GM18511 (cell line): Measurements from ENCODE around the gene ZNF526.

Source experiments
- ATAC-seq: cut with Tn5 transposase; IDR thresholded peaks from one replicate; pipeline ENCODE4 v1.9.1; 2021; ENCODE audit warnings: mild to moderate bottlenecking, moderate library complexity; ENCODE audit not compliant: unreplicated experiment

Gene ZNF526

GRCh38 chr19:42246143-42246921, 26.2 kb downstream of the ZNF526 start:
- no peak for ATAC-seq

GRCh38 chr19:42246922-42247639, 27.0 kb downstream of the ZNF526 start:
- no peak for ATAC-seq

- ATAC-seq: no peak
These were observed 27.6 kb downstream of the ZNF526 start for GRCh38 chr19:42247640-42248199.

GRCh38 chr19:42248270-42249148, 28.4 kb downstream of the ZNF526 start:
- ATAC-seq: no peak

GRCh38 chr19:42249149-42249750, 29.1 kb downstream of the ZNF526 start:
- ATAC-seq: no peak

- ATAC-seq: no peak
These were observed 29.7 kb downstream of the ZNF526 start for GRCh38 chr19:42249769-42250168.

- no peak for ATAC-seq
These were observed 30.1 kb downstream of the ZNF526 start for GRCh38 chr19:42250183-42250665.

- ATAC-seq: no peak
These were observed 30.8 kb downstream of the ZNF526 start for GRCh38 chr19:42250666-42251531.

GRCh38 chr19:42251572-42252358, 31.7 kb downstream of the ZNF526 start:
- no peak for ATAC-seq

- no peak for ATAC-seq
These were observed 32.5 kb downstream of the ZNF526 start for GRCh38 chr19:42252365-42253244.

- peak; percentile 27 for ATAC-seq
These were observed 33.4 kb downstream of the ZNF526 start for GRCh38 chr19:42253245-42254088.

- ATAC-seq: peak; percentile 33
These were observed 34.2 kb downstream of the ZNF526 start for GRCh38 chr19:42254089-42254849.

- peak; percentile 62 for ATAC-seq
These were observed 35.0 kb downstream of the ZNF526 start, which contains the start of gene ERF for GRCh38 chr19:42254850-42255765. Gene ERF, minus strand, starts transcription at chr19:42255128. Its CDS starts 129 bp downstream, at chr19:42254999.

GRCh38 chr19:42255766-42256745, 35.9 kb downstream of the ZNF526 start:
- no peak for ATAC-seq
